BJ (cell line): Measurements from ENCODE around the gene NECAP2. TPM values are rescaled to one million over a fixed set of nuclear protein-coding genes. Genes with fewer than 3 reads are reported as not detected.

Source experiments
- CTCF ChIA-PET: fragments of 350-600 bp; formaldehyde crosslinking; extraction: SDS; loops from one replicate; lab custom pipeline; 2021; ENCODE audit warnings: antibody characterized with exemption, inconsistent platforms; lab: Yijun Ruan, JAX
- POLR2A ChIA-PET: fragments of 300-600 bp; sonication (Branson Sonifier 250); formaldehyde crosslinking; extraction: SDS; loops from one replicate; lab custom pipeline; 2021; ENCODE audit warnings: antibody characterized with exemption; lab: Charles Lee
- DNase-seq: peaks from one replicate; pipeline ENCODE4 v3.0.0-alpha.2; 2011; ENCODE audit warnings: low read depth
- H3K27me3 ChIP-seq: 2 replicates; pipeline ENCODE4 v1.6.0; 2011; ENCODE audit warnings: low read length; ENCODE audit not compliant: control insufficient read depth, insufficient read depth
- H3K36me3 ChIP-seq: 2 replicates; pipeline ENCODE4 v1.5.1; 2011; ENCODE audit warnings: low read length; ENCODE audit not compliant: control insufficient read depth, insufficient read depth
- H3K4me3 ChIP-seq: 2 replicates; pipeline ENCODE4 v1.5.1; 2011; ENCODE audit warnings: low read depth, mild to moderate bottlenecking, control low read depth, low read length
- CTCF ChIP-seq: IDR thresholded peaks from 2 replicates; pipeline ENCODE4 v1.5.1; 2011; ENCODE audit warnings: low read depth, mild to moderate bottlenecking, control low read depth, inconsistent platforms, low read length, moderate library complexity; ENCODE audit not compliant: insufficient read depth
- polyA plus RNA-seq: library from polyadenylated mRNA; depleted of rRNA; stranded (reverse); fragments of >200 nt; gene quantifications from 2 replicates; pipeline ENCODE4 v1.2.3, GENCODE V29; 2011

NECAP2 gene
- polyA plus RNA-seq, 1 experiment: 111 TPM

- no peak for DNase-seq
- CTCF ChIA-PET: interaction anchor here (2.6 kb wide), 1 partner anchor 9 kb away, joined by 14 read pairs; the partner anchor contains the start of gene NECAP2
- H3K36me3 ChIP-seq: no peaks in the 10 kb centered on the region
- no peak for TF ChIP-seq CTCF
- POLR2A ChIA-PET: no interaction called here
- H3K27me3 ChIP-seq: peaks cover 2% of the 10 kb centered on the region
- no peak overlapping the region for H3K4me3 ChIP-seq
Observed at GRCh38 chr1:16430606-16431005, 9.9 kb upstream of the NECAP2 start.

GRCh38 chr1:16433030-16433429, 7.5 kb upstream of the NECAP2 start:
- H3K27me3 ChIP-seq: peaks cover 2% of the 10 kb centered on the region
- POLR2A ChIA-PET: no interaction called here

GRCh38 chr1:16434007-16434406, 6.5 kb upstream of the NECAP2 start:
- Histone ChIP-seq H3K36me3 (no peaks in the 10 kb centered on the region), H3K27me3 (peaks cover 2% of the 10 kb centered on the region), H3K4me3 (no peak overlapping the region)
- POLR2A ChIA-PET: no interaction called here
- no peak for TF ChIP-seq CTCF
- DNase-seq: no peak
- CTCF ChIA-PET: no interaction called here

More at GRCh38 chr1:16433030-16433429, 7.5 kb upstream of the NECAP2 start:
- no peak for DNase-seq
- no peak overlapping the region for H3K4me3 ChIP-seq
- no peak for TF ChIP-seq CTCF
- CTCF ChIA-PET: no interaction called here
- H3K36me3 ChIP-seq: no peaks in the 10 kb centered on the region

DNA sequence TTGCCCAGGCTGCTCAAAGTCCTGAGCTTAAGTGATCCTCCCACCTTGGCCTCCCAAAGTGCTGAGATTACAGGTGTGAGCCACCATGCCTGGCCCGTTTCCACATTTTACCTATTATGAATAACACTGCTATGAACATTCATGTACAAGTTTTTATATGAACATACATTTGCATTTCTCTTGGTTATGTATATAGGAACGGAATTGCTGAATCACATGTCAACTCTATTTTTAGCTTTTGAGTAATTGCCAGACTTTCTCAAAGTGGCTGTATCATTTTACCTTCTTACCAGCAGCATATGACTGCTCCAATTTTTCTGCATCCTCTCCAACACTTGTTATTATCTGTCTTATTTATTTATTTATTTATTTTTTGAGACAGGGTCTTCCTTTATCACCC, 6.0 kb upstream of the NECAP2 start:
- H3K36me3 ChIP-seq: no peaks in the 10 kb centered on the region
- no peak for DNase-seq
- CTCF ChIA-PET: interaction anchor here (1.0 kb wide), 1 partner anchor 14 kb away, joined by 3 read pairs; no protein-coding TSS in a partner anchor
- POLR2A ChIA-PET: no interaction called here
- H3K27me3 ChIP-seq: peaks cover 2% of the 10 kb centered on the region
- H3K4me3 ChIP-seq: no peak overlapping the region
- no peak for TF ChIP-seq CTCF

DNA sequence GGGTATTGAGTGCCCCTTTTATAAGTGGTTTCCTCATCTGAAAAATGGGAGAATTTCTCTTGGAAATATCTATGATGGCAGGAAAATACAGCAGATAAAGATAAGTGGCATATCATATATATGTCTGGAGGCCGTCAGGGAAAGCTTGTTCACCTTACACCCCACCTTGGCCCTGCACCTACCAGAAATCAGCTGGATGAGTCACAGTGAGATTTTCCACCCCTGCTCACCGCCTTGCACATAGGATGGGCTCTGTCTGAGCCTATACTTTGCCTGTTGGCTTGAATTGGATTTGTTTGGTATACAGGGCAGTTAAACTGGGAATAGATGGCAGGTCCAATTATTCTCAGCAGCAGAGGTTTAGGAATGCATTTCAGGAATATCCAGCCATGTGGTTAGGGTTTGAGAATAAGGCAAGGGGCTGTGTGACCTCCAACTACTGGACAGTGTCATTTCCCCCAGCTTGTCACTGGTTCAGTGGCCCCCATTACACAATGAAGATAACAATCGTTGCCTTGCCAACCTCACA, 3.5 kb upstream of the NECAP2 start, which contains the start of gene SPATA21:
TSS of gene SPATA21 (minus strand) at position 479 of the 529 bp plus-strand sequence. CDS start 6,053 bp downstream, outside the sequence.
- POLR2A ChIA-PET: no interaction called here

More for the DNA sequence above, 3.5 kb upstream of the NECAP2 start, which contains the start of gene SPATA21:
- CTCF ChIA-PET: no interaction called here
- no peak for DNase-seq
- no peak for TF ChIP-seq CTCF
- Histone ChIP-seq H3K36me3 (no peaks in the 10 kb centered on the region), H3K27me3 (no peaks in the 10 kb centered on the region), H3K4me3 (no peak within 1 kb of the TSS)
